Prostate gland (tissue), 2 donors: ENCODE measurements around the gene KIF17.

ENCODE experiments used
- CTCF ChIP-seq, 4 experiments: fragments of 200-600 bp in 2 of 4; fragments of 450-650 bp in 2 of 4; sonication (generic) in 2 of 4; IDR thresholded peaks; 1 replicate in 3 of 4; 2 replicates in 1 of 4; pipeline ENCODE4 v1.5.1; 2016 to 2019; ENCODE audit warnings: antibody characterized with exemption in 4 of 4, mild to moderate bottlenecking in 2 of 4, moderate library complexity in 2 of 4
- POLR2AphosphoS5 ChIP-seq: sonication (generic); formaldehyde crosslinking; IDR thresholded peaks from one replicate; pipeline ENCODE4 v1.6.1; 2017; ENCODE audit warnings: antibody characterized with exemption

GRCh38 chr1:20695515-20695914 is 22.3 kb downstream of the KIF17 start:
- TF ChIP-seq POLR2AphosphoS5, result no peak
- TF ChIP-seq CTCF (IDR thresholded peaks at IDR 0.05), result no peak
